A673 (cell line): ENCODE measurements around the gene WDR27. TPM values are rescaled to one million over a fixed set of nuclear protein-coding genes. Genes with fewer than 3 reads are reported as not detected.

Experiments used
- BruUV-seq: library from RNA; stranded (reverse); fragments of 400-500 nt; replicated peaks from 2 replicates; lab custom pipeline; 2021; lab: Mats Ljungman, UMichigan
- CTCF ChIA-PET: fragments of 300-600 bp; sonication (Branson Sonifier 250); formaldehyde crosslinking; loops from one replicate; lab custom pipeline; 2022; ENCODE audit warnings: antibody characterized with exemption; lab: Charles Lee
- POLR2A ChIA-PET: fragments of 300-600 bp; sonication (Branson Sonifier 250); formaldehyde crosslinking; loops from one replicate; lab custom pipeline; 2022; ENCODE audit warnings: antibody characterized with exemption; ENCODE audit not compliant: low non-redundant PET; lab: Charles Lee
- DNase-seq: peaks from one replicate; pipeline ENCODE4 v3.0.0-alpha.2; 2015; ENCODE audit warnings: low spot score
- H3K27ac ChIP-seq: fragments of 200-600 bp; sonication (generic); 2 replicates; pipeline ENCODE4 v1.5.1; 2016; ENCODE audit warnings: mixed run types, low read depth, mild to moderate bottlenecking, mixed read lengths, antibody characterized with exemption, low read length; ENCODE audit not compliant: poor library complexity, severe bottlenecking
- H3K27me3 ChIP-seq: fragments of 200-600 bp; sonication (generic); replicated peaks from 2 replicates; pipeline ENCODE4 v1.6.1; 2017; ENCODE audit warnings: mixed run types, low read depth, mild to moderate bottlenecking, mixed read lengths, antibody characterized with exemption, low read length; ENCODE audit not compliant: insufficient read depth, poor library complexity
- H3K36me3 ChIP-seq: fragments of 200-600 bp; sonication (generic); 2 replicates; pipeline ENCODE4 v1.6.1; 2016; ENCODE audit warnings: mixed run types, mild to moderate bottlenecking, mixed read lengths, antibody characterized with exemption, low read length; ENCODE audit not compliant: insufficient read depth, poor library complexity, severe bottlenecking
- H3K4me1 ChIP-seq: fragments of 200-600 bp; sonication (generic); 2 replicates; pipeline ENCODE4 v1.6.1; 2017; ENCODE audit warnings: mixed run types, mild to moderate bottlenecking, mixed read lengths, antibody characterized with exemption, low read length; ENCODE audit not compliant: insufficient read depth, poor library complexity, severe bottlenecking
- H3K4me3 ChIP-seq: fragments of 200-600 bp; sonication (generic); 2 replicates; pipeline ENCODE4 v1.5.1; 2016; ENCODE audit warnings: low read depth, mixed run types, mild to moderate bottlenecking, mixed read lengths, low read length; ENCODE audit not compliant: poor library complexity, severe bottlenecking
- H3K9me3 ChIP-seq: fragments of 200-600 bp; sonication (generic); 2 replicates; pipeline ENCODE4 v1.6.1; 2016; ENCODE audit warnings: mixed run types, low read depth, mild to moderate bottlenecking, mixed read lengths, antibody characterized with exemption, low read length; ENCODE audit not compliant: poor library complexity, severe bottlenecking
- EZH2 ChIP-seq: fragments of 200-600 bp; sonication (generic); IDR thresholded peaks from 2 replicates; pipeline ENCODE4 v1.6.1; 2017; ENCODE audit warnings: borderline replicate concordance, low read depth, mild to moderate bottlenecking, mixed read lengths, antibody characterized with exemption, low read length; ENCODE audit not compliant: poor library complexity, severe bottlenecking
- intact Hi-C: fragments of 100-400 bp; cut with micrococcal nuclease; formaldehyde crosslinking; loops from one replicate; pipeline ENCODE4 v1.10.0; 2022; ENCODE audit not compliant: unreplicated experiment
- total RNA-seq: library from RNA; stranded (reverse); gene quantifications from 2 replicates; pipeline ENCODE4 v1.2.3, GENCODE V29; 2021
- TF ChIP-seq, protein P1 (sequence below): fragments of 300-800, 200-600 bp; sonication (generic); conservative IDR thresholded peaks from 2 replicates; pipeline ENCODE4 v1.5.1; 2017; ENCODE audit warnings: low read depth, mild to moderate bottlenecking, antibody characterized with exemption, low read length, moderate library complexity, mixed read lengths

The WDR27 gene
- total RNA-seq, 1 experiment from 2014 or later, result 77.3 TPM

DNA sequence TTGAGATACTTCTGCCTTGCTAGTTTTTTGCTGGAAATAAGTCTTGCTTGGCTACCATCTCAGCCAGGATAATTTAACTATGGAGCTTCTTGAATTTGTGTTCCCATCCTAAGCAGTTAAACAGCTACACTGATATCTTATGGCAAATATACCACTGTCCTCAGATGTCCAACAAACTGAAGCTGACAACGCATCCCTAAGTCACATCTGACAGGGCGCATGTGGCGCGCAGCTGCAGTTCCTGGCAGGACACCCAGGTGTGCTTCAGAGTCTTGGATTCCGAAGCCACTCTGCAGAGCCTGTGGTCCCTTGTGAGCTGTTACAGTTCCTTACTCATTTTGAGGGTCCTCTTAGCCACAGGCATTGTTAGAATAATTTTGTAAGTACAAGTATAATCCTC, 127.9 kb downstream of the WDR27 start:
- Histone ChIP-seq H3K36me3 (no peaks in the 10 kb centered on the region), H3K4me3 (no peak overlapping the region), H3K27me3 (no peaks in the 10 kb centered on the region), H3K27ac (no peak overlapping the region), H3K9me3 (no peaks in the 10 kb centered on the region), H3K4me1 (peaks cover 2% of the 10 kb centered on the region)
- POLR2A ChIA-PET, result no interaction called here
- intact Hi-C loops, result no loop called here
- CTCF ChIA-PET, result no interaction called here
- no peak for TF ChIP-seq EZH2
- TF ChIP-seq, protein P1, sequence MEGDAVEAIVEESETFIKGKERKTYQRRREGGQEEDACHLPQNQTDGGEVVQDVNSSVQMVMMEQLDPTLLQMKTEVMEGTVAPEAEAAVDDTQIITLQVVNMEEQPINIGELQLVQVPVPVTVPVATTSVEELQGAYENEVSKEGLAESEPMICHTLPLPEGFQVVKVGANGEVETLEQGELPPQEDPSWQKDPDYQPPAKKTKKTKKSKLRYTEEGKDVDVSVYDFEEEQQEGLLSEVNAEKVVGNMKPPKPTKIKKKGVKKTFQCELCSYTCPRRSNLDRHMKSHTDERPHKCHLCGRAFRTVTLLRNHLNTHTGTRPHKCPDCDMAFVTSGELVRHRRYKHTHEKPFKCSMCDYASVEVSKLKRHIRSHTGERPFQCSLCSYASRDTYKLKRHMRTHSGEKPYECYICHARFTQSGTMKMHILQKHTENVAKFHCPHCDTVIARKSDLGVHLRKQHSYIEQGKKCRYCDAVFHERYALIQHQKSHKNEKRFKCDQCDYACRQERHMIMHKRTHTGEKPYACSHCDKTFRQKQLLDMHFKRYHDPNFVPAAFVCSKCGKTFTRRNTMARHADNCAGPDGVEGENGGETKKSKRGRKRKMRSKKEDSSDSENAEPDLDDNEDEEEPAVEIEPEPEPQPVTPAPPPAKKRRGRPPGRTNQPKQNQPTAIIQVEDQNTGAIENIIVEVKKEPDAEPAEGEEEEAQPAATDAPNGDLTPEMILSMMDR, result no peak
- no TSS peak for BruUV-seq
- DNase-seq, result no peak

GRCh38 chr6:169571123-169571962, 130.5 kb downstream of the WDR27 start:
- Histone ChIP-seq H3K4me1 (no peaks in the 10 kb centered on the region), H3K27ac (no peak overlapping the region), H3K4me3 (no peak overlapping the region), H3K36me3 (no peaks in the 10 kb centered on the region), H3K27me3 (no peaks in the 10 kb centered on the region), H3K9me3 (no peaks in the 10 kb centered on the region)
- ChIA-PET POLR2A (no interaction called here), CTCF (no interaction called here)
- no TSS peak for BruUV-seq
- TF ChIP-seq EZH2, result no peak
- TF ChIP-seq, protein P1, result no peak
- intact Hi-C loops, result no loop called here
- no peak for DNase-seq

- CTCF ChIA-PET, result no interaction called here
Observed at GRCh38 chr6:169568314-169569087, 133.3 kb downstream of the WDR27 start.

More at GRCh38 chr6:169568314-169569087, 133.3 kb downstream of the WDR27 start:
- no peak overlapping the region for H3K4me3 ChIP-seq
- no peak for TF ChIP-seq EZH2
- TF ChIP-seq, protein P1, result no peak
- BruUV-seq, result no TSS peak
- POLR2A ChIA-PET, result no interaction called here
- H3K27me3 ChIP-seq, result no peaks in the 10 kb centered on the region
- H3K9me3 ChIP-seq, result no peaks in the 10 kb centered on the region
- DNase-seq, result no peak
- H3K27ac ChIP-seq, result no peak overlapping the region
- H3K4me1 ChIP-seq, result no peaks in the 10 kb centered on the region
- no peaks in the 10 kb centered on the region for H3K36me3 ChIP-seq
- intact Hi-C loops, result no loop called here
